Hippocampal formation (tissue), 2 donors: ENCODE measurements around the gene UPF2.

Source experiments
- DNase-seq, 2 donors: peaks; one replicate each; lab custom pipeline; 2025; lab: John Stamatoyannopoulos, UW

UPF2 gene

DNA sequence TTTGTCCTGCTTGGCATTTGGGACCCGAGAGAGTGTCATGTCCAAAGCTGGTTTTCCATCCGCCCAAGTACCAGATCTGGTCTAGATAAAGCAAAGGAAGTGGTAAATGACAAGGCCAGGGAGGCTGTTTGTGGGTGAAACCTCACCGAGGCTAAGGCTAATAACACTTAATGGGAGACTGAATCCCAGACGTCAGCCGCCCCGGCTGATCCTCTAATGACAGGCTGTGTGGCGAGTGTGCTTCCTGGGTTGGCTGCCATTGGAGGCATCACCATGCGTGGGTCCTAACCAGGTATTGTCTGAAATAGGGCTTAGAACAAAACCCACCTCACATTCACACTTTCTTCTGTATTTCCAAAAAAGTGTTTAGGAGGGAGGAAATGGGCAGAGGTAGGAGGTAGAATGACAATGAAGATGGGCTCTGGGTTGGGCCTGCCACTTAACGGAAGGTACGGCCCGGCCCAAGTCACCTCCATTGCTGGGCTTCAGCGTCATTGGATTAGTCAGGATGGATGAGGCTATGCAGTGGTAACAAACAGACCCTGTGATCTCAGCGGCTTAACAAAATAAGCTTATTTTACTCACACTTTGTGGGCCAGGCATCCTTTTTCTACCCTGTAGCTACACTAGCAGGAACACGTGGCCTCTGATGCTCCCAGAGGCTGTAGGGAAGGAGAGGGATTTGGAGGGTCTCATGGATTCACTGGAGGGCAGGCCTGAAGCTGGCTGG lies 159.8 kb downstream of the UPF2 start:
- DNase-seq: no peak

DNA sequence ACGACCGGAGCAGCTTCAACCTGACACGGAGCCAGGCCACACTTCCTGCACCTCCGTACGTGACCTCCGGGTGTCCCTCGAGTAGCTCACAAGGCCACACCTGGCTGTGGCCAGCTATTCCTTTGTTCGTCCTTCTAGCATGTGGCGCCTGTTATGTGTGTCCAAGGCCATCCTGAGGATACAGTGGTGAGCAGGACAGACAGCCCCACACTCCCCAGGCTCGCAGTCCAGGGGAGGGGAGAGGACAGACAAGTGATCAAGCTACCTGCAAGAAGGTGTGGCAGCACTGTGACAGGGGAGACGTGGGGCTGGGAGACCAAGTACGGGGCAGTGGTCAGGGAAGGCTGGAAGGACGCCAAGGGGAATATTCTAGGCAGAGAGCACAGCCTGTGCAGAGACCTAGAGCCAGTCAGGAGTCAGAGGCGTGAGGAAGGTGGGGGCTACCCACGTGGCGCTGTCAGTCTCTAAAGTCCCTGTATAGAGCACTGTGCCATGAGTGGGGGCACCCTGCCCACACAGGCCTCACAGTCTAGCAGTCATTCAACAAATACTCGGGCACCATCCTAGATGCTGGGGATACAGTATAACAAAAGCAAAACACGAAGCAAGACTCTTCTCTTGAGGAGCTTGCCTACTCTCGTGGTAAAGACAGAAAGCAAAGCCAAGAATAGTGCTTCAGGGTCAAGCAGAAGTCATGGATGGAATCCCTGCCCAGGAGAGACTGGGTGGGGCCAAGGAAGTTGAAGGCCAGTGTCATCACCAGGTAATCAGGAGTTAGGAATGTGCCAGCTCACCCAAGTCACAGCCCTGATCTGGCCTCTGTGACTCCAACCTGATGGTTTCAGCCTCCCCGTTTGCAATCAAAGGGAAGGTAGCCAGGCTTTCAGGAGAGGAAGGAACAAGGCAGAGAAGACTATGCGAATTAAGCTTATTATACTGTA lies 160.9 kb downstream of the UPF2 start:
- no peak for DNase-seq

DNA sequence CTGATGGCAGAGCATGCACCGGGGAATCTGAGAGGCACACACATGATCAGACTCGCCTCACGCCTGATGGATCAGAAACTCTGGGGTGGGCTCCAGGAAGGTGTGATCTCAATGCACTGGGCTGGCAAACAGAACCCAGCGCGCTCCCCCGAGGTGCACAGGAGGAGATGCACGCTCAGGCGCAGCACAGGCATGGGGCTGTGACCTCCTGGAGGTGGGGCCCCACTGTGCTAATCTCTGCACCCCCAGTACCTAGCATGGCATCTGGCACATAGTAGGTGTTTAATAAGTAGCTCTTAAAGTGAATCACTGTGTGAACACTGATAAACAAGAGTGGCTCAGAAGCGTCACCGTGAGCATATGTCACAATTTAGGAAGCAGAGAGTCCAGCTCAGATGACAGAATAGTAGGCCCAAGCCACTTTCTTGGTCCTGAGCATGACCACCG lies 161.6 kb downstream of the UPF2 start:
- DNase-seq: no peak

DNA sequence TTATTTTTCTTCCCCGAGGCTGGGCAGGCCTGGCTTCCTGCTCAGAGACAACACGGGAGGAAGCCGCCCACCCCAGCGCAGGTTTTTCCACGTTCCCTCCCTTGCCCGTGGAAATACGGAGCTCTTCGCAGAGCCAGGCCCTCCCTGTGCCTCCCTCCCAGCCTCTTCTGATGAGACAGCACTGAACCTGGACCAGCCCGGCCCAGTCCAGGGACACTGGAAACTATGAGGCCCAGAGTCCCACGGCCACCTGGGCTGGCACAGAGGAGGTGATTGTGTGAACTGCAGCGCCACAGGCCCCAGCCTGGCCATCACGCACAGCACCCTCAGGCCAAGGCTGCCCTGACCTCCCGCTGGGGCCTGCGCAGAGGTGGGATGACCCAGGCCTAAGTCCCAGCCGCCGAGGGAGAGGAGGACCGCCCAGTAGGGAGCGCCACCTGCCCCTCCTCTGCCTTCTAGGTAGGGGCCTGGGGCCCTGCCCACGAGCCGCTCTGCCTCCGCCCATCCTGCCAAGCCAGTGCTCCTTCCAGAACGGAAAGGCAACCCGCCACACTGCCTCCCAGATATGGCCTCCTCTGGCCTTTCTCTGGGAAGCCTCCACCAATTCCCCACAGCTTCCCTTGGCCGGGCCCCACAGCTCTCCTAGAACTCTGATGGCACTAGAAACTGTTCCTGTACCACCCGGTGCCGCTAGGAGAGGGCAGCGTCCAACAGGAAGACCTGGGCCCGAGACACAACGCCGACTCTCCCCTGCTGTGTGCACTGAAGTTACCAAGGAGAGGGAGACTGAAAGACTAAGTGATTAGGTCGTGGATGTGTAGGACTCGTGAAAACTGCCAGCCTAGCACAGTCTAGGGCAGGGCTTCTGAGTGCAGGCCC lies 162.2 kb downstream of the UPF2 start:
- DNase-seq: no peak

DNA sequence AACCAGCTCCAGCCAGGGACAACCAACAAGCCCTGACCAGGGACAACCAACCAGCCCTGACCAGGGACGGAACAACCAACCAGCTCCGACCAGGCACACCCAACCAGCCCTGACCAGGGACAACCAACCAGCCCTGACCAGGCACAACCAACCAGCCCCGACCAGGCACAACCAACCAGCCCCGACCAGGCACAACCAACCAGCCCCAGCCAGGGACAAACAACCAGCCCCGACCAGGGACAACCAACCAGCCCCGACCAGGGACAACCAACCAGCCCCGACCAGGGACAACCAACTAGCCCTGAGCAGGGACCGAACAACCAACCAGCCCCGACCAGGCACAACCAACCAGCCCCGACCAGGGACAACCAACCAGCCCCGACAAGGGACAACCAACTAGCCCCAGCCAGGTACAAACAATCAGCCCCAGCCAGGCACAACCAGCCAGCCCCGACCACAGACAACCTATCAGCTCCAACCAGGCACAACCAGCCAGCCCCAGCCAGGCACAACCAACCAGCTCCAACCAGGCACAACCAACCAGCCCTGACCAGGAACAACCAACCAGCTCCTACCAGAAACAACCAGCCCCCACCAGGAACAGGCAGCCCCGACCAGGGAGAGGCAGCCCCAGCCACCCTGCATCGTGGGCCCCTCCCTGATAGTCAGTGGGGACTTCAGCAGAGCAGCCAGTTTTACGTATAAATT lies 163.1 kb downstream of the UPF2 start:
- no peak for DNase-seq

DNA sequence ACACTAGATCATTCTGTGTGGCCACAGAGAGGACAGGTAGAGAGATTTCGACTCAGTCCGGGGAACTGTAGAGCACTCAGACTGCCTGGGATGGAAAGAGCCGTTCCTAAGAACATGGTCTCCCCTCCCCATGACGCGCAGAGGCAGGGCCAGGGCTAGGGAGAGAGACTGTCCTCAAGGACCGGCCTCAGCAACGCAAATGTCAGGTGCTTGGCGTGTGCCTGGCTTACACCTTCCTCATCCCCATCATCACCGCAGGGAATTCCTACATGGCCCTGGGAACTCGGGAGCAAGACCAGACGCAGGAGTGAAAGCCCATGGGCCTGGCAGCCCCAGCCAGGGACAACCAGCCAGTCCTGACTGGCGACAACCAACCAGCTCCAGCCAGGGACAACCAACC lies 163.8 kb downstream of the UPF2 start:
- no peak for DNase-seq

DNA sequence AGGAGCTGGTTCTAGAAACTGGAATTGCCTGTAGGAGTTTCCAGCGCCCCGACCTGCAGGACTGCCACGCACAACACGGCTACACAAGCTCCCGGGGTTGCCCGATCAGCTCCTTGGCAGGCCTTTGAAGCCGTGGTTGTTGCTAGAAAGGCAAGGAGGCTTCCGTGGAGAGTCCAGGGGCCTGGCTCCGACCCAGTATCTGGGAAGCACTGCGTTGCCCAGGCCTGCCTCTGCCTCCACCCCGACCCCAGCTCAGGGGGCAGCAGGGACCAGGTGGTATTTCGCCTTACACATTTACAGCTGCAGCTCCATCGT lies 165.1 kb downstream of the UPF2 start:
- DNase-seq: no peak

DNA sequence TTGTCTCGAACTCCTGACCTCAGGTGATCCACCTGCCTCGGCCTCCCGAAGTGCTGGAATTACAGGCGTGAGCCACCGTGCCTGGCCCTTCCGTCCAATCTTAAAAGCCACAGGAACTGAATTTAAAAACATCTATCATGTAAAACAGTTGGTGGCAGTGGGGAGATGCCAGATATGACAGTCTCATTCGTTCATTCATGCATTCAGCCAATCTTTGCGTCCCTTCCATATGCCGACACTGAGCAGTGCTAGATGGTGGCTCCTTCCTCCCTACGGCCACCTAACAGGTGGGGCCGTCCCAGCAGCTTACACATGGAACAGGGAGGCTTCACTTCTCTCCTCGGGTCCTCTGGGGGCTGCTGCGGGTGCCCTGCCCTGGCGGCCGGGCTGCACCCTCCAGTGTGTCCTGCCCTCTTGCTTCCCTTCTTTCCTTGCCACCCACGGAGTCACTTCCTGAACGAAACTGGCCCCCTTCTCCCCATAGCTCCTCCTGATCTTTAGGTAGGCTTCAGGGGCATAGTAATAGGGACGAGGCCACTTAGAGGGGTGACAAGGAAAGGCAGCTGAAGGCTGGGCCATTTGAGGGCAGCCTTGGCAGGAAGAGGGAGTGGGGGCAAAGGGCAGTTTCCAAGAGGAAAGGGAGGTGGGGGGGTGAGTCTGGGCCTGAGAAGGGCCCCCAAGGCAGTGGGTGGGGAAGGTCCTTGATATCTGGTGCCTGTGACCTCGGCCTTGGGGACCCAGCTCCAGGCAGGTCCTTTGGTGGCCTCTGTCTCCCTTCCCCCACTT lies 165.6 kb downstream of the UPF2 start:
- no peak for DNase-seq

DNA sequence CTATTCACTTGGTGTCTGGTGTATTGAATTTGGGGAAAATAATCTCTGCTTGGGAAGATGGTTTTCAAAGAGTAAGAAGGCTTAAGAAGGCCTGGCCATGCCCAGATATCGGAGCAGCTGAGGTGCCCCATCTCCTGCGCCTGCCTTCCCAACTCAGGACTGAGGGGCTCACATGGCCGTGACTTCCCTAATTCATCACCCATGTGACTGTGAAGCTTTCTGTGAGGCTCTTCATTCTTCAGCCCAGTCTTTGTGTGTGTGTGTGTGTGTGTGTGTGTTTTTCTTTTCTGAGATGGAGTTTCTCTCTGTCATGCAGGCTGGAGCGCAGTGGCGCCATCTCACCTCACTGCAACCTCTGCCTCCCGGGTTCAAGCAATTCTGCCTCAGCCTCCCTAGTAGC lies 166.3 kb downstream of the UPF2 start:
- DNase-seq: no peak

DNA sequence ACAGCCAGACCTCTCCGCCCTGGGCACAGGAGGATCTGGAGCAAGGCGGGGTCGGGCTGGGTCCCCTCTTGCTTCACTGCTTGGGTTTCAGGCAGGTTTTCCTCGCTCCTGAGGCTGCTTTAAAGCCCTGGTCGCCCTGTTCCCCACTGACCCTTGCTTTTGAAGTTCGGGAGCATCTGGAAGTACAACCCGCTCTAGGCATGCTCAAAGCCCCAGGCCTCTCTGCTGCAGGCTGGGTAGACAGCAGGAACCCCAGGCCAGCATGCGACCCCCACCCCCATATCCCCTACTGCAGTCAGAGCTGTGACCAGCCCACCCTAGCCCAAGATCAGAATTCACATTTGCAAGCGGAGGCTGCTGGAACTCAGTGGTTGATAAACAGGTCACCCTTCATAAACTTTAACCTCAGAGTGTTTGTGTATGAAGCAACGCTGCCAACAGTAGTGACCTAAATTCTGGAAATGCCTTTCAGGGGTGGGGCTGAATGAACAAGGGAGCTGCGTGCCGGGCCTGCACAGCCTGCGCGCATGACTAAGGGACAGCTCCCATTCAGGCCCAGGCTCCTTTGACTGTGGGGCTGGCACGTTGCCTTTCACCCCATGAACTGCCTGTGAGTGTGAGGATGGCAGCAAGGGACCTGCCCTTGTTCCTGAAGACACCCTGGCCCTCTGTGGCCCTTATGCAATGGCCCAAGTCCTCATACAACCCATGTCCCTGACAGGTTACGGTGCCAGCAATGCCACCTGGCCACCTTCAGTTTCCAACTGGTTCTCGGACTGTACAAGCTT lies 166.9 kb downstream of the UPF2 start:
- no peak for DNase-seq

DNA sequence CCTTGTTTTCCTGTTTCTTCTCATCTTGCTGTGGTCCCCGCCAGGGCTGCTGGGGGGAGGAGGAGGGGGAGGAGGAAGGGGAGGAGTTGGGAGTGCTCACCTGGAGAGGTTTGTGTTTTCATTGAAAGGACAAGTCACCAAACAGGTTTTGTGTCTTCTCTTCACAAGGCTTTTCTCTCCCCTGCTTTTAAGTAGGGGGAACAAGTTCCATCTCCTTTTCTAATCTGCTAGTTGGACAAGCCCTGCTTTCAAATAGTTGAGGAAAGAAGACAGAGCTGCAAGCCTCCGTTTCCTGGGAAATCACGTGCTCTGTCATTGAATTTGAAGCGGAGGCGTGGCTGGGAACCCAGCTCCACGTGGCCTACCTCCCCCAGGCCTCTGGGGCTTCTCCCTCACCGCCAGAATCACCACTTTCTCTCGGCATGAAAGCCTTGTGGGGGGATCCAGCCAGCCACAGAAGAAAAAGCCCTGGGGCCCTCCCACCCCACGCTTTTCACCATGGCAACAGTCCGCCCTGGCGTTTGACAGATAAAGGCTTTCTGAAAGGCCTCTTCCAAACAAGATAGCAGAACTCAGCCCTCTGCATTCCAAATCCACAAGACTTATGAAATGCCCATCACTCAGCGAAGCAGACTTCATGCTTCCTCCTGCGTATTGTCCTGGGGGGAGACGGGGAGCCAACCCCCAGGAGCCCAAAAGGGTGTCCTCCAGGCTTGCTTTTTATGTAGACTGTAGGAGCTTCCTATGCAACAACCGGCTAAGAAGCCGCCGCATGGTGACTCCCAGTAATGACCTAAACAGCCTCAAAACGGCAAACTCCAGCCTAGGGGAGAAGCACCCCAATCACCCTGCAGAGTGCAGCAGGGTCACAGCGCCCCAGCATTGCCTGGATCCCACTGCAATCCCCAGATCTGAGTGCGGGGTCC lies 167.8 kb downstream of the UPF2 start:
- peak in 1 of 2 donors; percentile 6 for DNase-seq

DNA sequence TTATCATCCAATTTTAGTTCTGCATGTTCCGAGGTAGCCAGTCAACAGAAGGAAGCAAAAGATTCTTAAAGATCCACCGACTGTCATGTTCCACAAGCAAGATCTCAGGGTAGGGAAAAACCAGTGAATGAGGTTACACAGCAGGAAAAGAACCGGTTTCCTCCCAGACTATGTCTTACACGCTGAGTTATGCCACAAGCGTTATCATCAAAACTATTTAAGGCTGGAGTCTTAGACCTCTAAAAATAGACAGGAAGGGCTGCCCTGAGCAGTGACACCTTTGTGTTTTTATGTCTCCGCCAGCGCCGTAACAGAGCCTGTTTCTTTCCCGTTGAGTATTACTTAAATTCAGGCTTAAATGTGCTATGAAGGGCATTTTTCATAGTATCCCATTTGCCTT lies 171.1 kb downstream of the UPF2 start:
- no peak for DNase-seq

DNA sequence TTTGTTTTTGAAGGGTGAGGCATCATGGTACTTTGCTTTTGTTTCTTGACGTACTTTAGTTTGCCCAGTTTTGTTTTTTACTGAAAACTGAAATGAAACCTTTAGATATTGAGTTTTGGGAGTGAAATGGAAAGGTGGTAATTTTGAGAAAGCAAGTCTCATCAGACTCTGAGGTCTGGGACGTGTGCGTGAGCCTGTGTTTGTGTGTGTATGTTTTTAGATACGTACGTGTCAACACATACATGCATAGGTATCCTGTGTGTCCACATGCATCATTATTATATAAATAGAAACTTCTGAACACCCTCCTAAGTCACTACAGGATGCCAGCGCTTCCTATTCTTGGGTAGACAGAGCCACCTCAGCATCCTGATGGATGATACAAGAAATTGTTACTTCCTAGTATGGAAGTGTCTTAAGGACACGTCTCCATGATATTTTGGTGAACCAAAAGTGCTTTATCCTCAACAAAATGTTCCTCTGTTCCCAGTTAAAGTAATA lies 171.7 kb downstream of the UPF2 start:
- DNase-seq: no peak

DNA sequence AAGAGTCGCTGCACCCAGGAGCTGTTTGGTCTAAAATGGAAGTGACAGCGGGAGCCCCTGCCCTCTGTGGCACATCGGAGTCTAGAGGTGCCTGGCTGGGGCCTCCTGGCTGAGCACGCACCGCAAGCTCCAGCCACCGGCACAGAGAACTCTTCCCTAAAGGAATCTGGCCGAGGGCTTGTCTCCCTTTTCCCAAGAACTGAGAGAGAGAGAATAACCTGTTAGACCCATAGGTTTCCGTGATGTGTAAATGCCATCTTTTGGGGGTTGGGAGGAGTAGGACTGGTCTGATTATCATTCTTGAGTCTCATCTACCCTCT lies 172.2 kb downstream of the UPF2 start:
- no peak for DNase-seq
